ENCODE measurements around the gene UXS1.

GRCh38 chr2:106178716-106179115 is 15.4 kb downstream of the UXS1 start:
- TF ChIP-seq YY1 (IDR thresholded peaks at IDR 0.05; ENCODE audit: insufficient read depth, insufficient read length), result no peak
- TF ChIP-seq ZNF274 (IDR thresholded peaks at IDR 0.05; ENCODE audit: low read depth, low read length), result no peak
- TF ChIP-seq SUZ12 (IDR thresholded peaks at IDR 0.05; ENCODE audit: extremely low read depth, insufficient read depth, insufficient read length), result no peak

All from NT2/D1 (cell line).